Stimulated activated CD8-positive, alpha-beta memory T cell treated with anti-CD3 and anti-CD28 coated beads, Interleukin-4, amount 100 ng/mL, for 4 hours (primary cell): ENCODE data around the gene INPP5D.
A peak's percentile ranks its signal among the peaks of the same experiment; 100 is the strongest.
"Not testable (repeated sequence)": the region's sequence is repeated elsewhere in the genome, so short reads cannot be mapped to it uniquely, and the experiment has no call there.

Experiments
- DNase-seq, 2 donors: peaks; one replicate each; pipeline ENCODE4 v3.0.0-alpha.2; 2020; ENCODE audit warnings: low read depth in 2 of 2, low spot score in 1 of 2

INPP5D gene

GRCh38 chr2:233140077-233140585, 80.0 kb downstream of the INPP5D start:
- no peak for DNase-seq

GRCh38 chr2:233140978-233141377, 80.8 kb downstream of the INPP5D start:
- DNase-seq = no peak

- no peak for DNase-seq
Observed at GRCh38 chr2:233141901-233142300, 81.8 kb downstream of the INPP5D start.

GRCh38 chr2:233142355-233142897, 82.3 kb downstream of the INPP5D start:
- DNase-seq = peak in 1 of 2 donors; percentile 4

GRCh38 chr2:233143700-233144331, 83.7 kb downstream of the INPP5D start:
- no peak for DNase-seq

GRCh38 chr2:233145726-233146125, 85.6 kb downstream of the INPP5D start:
- no peak for DNase-seq

GRCh38 chr2:233146194-233146593, 86.1 kb downstream of the INPP5D start:
- no peak for DNase-seq

GRCh38 chr2:233147136-233147828, 87.1 kb downstream of the INPP5D start:
- DNase-seq = no peak

GRCh38 chr2:233147829-233148167, 87.7 kb downstream of the INPP5D start:
- no peak for DNase-seq

- no peak for DNase-seq
Observed at GRCh38 chr2:233148354-233148753, 88.2 kb downstream of the INPP5D start.

- DNase-seq = no peak
Observed at GRCh38 chr2:233152541-233152940, 92.4 kb downstream of the INPP5D start.

GRCh38 chr2:233153146-233153798, 93.1 kb downstream of the INPP5D start:
- DNase-seq = no peak

- no peak for DNase-seq
Observed at GRCh38 chr2:233156001-233156400, 95.9 kb downstream of the INPP5D start.

GRCh38 chr2:233156461-233156860, 96.3 kb downstream of the INPP5D start:
- DNase-seq = not testable (repeated sequence)

GRCh38 chr2:233161730-233162129, 101.6 kb downstream of the INPP5D start:
- DNase-seq = no peak

- DNase-seq = no peak
Observed at GRCh38 chr2:233162770-233163169, 102.6 kb downstream of the INPP5D start.

- no peak for DNase-seq
Observed at GRCh38 chr2:233163486-233164103, 103.5 kb downstream of the INPP5D start.

GRCh38 chr2:233164128-233164635, 104.0 kb downstream of the INPP5D start:
- DNase-seq = no peak

- no peak for DNase-seq
Observed at GRCh38 chr2:233164967-233165366, 104.8 kb downstream of the INPP5D start.

GRCh38 chr2:233165543-233165894, 105.4 kb downstream of the INPP5D start:
- no peak for DNase-seq

GRCh38 chr2:233165895-233166661, 105.9 kb downstream of the INPP5D start:
- peak in 1 of 2 donors; percentile 8 for DNase-seq
